Kidney tubule cell (primary cell): ENCODE results near the gene FAM98B.

ENCODE experiments used
- DNase-seq: peaks from one replicate; pipeline ENCODE4 v3.0.0-alpha.2; 2018; ENCODE audit warnings: low spot score

FAM98B gene

DNA sequence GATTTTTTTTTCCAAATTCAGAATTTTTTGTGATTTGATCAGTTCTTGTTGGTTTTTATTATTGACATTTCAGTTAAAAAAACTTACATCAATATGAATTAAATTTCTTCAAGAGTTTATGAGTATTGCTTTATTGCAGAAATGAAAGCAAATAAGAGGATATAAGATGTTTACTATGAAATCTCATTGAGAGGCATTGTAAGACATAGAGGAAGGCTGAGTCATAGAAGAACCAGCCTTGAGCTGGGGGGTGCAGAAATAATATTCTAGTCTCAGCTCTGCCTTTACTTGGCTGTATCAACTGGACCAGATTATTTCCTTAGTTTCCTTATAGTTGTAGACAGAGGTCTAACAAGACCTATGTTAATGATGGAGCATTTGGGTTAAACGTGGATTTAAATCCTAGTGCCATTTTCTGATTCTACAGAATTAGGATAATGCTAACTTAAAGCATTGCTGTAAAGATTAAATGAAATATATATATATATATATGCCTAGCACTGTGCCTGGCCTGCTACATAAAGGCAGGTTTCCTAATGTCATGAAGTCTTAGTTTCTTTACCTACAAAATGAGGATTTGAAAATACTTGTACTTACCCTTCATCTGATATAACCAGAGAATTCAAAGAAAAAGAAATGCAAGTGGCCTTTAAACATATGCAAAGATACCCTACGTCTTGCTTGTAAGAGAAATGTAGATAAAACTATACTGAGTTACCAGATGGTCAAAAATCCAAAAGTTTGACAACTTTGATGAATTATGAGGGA, 7.3 kb downstream of the FAM98B start:
- DNase-seq = peak; percentile 6

DNA sequence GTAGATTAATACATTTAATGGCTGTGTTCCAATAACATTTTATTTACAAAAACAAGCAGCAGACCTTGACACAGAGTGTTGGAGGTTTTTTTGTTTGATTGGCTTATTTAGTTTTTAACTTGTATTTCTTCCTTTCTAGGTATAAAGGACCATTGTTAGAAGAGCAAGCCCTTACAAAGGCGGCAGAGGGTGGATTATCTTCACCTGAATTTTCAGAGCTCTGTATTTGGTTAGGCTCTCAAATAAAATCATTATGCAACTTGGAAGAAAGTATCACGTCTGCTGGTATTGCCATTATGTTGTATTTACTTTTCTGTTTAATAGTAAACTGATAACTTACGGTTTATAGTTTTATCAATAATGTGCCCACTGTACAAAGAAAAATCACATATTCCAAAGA, 10.0 kb downstream of the FAM98B start:
- DNase-seq = no peak

GRCh38 chr15:38464675-38465074, 10.7 kb downstream of the FAM98B start:
- DNase-seq = no peak

DNA sequence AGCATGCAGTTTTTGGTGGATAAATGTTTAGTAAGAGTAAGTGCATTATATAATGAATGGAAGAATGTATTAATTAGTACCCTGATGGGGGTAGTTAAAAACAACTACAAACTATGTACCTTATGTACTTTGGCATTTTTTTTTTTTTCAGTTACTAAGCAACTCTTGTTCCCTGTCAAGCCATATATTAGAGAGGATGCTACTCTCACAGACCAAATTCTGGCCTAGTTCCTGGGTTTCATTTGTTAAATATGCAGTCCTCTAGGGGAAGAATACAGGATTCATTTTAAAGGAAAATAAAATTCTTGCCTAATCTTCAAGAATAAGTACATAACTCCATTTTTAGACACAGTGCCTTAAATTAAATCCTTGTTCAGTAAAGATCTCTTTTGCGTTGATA, 16.9 kb downstream of the FAM98B start:
- DNase-seq = no peak

GRCh38 chr15:38471974-38472373, 18.0 kb downstream of the FAM98B start:
- DNase-seq = no peak

DNA sequence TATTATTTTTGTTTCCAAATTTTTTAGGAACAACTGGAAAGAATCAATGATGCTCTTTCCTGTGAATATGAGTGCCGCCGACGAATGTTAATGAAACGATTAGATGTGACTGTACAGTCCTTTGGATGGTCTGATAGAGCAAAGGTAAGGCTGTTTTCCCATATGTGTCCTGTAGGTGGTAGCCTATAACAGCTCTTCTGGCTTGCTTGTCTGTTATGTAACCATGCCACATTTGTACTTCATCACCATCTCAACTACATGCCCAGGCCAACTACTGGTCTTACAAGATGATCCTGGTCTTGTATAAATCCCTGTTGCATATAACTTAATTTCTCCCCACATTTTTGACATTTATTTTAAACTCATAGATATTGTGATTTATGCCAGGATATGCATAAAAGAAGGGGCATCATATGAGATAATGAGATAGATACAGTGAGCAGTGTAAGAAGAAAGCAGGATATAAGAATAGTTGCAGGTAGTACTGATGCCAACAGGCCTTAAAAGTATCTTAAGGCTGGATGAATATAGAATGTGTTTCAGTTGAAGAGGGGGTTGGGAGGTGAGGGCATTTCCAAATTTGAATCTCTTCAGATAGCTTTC, 20.3 kb downstream of the FAM98B start:
- peak; percentile 69 for DNase-seq

DNA sequence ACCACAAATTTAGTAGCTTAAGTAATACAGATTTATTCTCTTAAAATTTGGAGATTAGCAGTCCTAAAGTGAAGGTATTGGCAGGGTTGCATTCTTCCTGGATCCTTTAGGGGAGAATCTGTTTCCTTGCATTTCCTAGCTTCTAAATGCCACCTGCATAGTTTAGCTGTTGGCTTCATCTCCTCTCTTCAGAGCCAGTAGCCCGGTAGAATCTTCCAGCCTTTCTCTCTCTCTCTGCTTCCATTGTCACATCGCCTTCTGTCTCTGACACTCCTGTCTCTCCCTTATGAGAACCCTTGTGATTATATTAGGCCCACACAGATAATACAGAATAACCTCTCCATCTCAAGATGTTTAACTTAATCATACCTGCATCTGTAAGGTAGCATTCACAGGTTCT, 21.4 kb downstream of the FAM98B start:
- DNase-seq = no peak

- DNase-seq = no peak
Observed at GRCh38 chr15:38476120-38476519, 22.2 kb downstream of the FAM98B start.

DNA sequence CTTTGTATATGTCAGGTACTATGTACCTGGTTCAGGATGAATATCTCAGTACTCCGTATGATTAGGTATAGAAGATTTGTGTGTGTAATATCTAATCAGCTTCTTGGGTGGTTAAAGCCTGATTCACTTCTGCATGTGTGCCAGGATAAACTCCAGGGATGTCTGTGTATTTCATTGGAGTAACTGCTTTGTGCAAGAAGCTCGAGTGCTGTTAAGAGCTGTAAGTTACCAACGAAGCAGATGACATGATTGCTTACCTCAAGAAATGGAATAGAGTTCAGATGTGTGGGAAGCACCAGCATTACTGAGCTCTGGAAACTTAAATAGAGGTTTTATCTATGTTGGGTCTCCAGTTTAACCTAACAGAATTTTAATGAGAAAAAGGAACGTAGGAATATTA, 23.7 kb downstream of the FAM98B start:
- DNase-seq = no peak

- no peak for DNase-seq
Observed at GRCh38 chr15:38479266-38479665, 25.3 kb downstream of the FAM98B start.

GRCh38 chr15:38479756-38480155, 25.8 kb downstream of the FAM98B start:
- no peak for DNase-seq

DNA sequence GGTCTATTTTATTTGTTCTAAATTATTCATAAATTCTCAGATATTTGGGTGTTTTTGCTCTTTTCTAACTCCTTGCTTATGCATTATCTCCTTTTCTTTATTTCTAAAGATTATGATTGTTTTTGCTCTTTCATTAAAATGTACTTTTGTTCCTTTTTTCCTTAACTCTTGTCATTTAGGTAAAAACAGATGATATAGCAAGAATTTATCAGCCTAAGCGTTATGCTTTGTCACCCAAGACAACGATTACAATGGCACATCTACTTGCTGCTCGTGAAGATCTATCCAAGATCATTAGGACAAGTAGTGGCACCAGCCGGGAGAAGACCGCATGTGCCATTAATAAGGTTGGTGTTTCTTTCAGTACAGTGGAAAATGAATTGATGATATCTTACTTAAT, 27.2 kb downstream of the FAM98B start:
- DNase-seq = no peak

DNA sequence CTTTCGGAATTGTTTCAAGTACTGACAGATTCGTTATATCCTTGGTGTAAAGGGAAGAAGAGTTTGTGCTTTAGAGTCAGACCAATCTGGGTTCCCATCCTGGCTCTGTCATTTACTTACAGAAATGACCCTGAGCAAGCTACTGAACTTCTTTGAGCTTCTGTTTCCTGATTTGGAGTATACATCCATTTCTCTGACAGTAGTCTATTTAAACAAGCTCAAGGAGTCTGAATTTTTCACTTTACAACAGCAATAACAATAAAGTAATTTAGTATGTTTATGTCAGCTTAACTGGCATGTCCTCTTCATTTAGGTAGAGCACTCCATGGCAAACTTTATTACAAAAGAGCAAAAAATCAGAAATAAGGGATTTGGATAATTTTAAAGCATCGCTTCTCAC, 27.8 kb downstream of the FAM98B start:
- DNase-seq = no peak

- DNase-seq = no peak
Observed at GRCh38 chr15:38482572-38482971, 28.6 kb downstream of the FAM98B start.

GRCh38 chr15:38486936-38487335, 33.0 kb downstream of the FAM98B start:
- no peak for DNase-seq

GRCh38 chr15:38487378-38487777, 33.5 kb downstream of the FAM98B start:
- no peak for DNase-seq

- peak; percentile 9 for DNase-seq
Observed at GRCh38 chr15:38490242-38490922, 36.5 kb downstream of the FAM98B start.

DNA sequence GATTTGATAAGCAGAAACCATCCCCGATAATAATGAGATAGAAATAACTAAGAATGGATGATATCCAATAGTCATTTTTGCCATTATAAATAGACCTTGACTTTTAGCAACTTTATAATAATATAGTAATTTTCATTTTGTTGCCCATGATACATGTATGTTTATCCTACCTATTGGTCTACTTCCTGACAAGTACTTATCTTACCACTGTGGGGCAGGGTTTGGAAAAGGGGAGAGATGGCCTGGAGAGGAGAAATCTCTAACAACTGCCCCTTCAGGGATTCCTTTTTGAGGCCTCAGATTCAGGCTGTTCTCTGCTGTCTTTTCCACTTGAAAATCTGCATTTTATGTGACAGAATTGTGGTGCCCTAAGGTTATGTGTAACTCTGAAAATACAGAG, 42.2 kb downstream of the FAM98B start:
- DNase-seq = no peak

DNA sequence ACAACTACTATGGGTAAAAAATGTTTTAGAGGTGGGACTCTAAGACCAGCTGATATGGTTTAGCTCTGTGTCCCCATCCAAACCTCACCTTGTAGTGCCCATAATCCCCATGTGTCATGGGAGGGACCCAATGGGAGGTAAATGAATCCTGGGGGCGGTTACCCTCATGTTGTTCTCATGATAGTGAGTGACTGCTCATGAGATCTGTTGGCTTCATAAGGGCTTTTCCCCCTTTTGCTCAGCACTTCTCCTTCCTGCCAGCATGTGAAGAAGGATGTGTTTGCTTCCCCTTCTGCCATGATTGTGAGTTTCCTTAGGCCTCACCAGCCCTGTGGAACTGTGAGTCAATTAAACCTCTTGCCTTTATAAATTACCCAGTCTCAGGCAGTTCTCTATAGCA, 45.7 kb downstream of the FAM98B start:
- no peak for DNase-seq

GRCh38 chr15:38503496-38503895, 49.6 kb downstream of the FAM98B start:
- DNase-seq = no peak

GRCh38 chr15:38504680-38505467, 50.9 kb downstream of the FAM98B start:
- no peak for DNase-seq

- no peak for DNase-seq
Observed at GRCh38 chr15:38506997-38507396, 53.1 kb downstream of the FAM98B start.

DNA sequence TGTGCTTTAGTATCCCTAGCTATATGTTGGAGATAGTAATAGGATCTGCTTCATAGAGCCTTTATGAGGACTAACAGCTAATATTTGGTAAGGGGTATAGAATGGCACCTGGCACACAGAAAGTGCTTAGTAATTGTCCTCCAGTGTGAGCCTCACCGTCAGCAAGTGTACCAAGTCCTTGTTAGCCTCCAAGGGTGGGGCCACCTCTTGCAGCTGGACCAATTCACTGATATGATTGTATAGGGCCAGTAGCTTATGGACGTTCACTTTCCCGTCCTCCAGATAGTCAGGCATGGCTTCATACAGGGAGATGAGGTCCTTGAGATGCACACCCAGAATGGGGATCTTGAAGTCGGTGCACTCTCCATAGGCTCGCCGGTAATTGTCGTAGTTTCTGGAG, 53.6 kb downstream of the FAM98B start:
- no peak for DNase-seq
